ENCODE measurements around the gene VSTM4.

Gene VSTM4

DNA sequence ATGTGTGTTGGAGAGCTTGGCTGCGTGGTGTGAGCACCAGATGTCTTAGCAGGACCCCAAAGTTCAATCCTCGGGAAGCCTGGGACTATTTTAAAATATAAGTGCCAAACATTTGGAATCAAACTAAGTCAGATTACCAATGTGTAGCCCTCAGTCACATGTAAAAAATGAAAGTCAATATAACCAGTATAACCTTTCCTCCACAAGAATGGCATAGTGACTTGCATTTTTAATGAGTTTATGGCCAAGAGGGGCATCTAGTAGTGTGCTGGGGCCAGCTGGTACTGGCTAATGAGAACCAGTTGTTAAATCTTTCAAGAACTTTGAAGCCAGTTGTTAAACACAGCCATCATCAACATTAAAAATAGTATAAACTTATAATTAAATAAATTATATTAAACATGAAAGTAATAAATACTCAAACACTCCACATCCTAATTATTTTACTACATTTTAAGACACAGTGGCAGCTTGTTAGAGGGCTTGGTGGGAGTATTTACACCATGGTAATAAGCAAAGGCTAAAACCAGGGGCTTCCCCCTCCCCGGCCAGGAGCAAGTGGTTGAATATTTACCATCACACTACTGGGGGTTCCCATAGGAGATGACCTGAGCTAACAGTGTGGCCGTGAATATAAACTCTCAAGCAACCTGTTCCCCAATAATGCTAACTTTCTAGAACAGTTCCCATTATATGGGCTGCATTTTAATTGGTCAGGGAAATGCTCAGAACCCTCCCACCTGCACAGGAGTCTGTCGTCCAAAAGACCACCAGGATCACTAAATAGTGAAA is 26.4 kb upstream of the VSTM4 start:
- DNase-seq (ENCODE audit: low read depth): no peak

DNA sequence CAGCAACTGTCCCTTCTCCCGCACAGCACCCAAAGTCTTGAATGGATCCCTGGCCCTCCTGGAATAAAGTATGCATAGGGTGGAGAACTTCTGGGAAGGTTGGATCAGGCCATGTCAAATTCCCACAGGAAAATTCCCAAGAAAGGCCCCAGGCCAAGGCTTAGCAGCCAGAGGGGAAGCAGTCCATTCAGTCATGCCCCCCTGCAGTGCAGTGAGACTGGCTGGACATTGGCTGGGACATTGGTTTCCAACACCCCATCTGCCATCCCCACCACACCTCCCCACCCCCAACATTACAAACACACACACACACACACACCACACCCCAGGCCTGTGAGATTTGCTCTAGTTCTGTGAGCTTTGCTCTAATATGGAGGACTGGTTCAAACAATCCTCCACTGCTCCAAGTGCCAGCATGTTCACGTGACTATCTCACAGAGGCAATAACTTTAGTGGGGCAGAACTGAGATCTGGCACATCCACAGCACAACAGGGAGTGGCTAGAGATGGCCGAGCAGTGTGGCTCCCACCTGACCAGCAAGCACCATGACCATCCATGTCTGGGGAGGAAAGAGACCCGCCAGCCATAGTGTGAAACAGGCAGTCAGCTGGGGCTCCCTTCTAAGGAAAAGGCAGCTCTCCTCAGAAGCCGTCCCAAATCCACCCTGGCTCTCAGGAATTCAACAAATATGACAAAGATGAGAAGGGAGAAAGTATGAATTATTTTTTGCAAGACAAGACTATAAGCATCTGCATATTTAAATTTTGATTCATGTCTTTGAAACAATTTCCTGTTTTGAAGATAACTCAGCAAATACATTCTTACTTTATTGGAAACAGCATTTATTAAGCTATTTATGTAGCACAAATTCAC is 25.2 kb upstream of the VSTM4 start:
- DNase-seq (ENCODE audit: low read depth): no peak

DNA sequence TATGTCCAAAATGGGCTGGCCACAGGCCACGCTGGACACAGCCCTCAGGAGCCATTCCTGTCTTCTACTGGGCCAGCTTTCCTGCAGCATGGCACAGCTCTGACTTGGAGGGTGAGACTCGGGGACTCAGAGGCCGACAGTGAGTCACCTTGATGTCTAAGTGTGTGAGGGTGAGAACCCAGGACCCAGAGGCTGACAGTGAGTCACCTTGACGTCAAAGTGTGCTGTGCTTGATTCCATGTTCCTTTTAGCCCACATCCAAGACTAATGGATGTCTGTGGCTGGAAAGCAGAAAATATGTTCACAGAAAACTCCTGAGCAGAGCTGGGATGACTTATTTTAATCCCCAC is 24.5 kb upstream of the VSTM4 start:
- no peak for DNase-seq (ENCODE audit: low read depth)

DNA sequence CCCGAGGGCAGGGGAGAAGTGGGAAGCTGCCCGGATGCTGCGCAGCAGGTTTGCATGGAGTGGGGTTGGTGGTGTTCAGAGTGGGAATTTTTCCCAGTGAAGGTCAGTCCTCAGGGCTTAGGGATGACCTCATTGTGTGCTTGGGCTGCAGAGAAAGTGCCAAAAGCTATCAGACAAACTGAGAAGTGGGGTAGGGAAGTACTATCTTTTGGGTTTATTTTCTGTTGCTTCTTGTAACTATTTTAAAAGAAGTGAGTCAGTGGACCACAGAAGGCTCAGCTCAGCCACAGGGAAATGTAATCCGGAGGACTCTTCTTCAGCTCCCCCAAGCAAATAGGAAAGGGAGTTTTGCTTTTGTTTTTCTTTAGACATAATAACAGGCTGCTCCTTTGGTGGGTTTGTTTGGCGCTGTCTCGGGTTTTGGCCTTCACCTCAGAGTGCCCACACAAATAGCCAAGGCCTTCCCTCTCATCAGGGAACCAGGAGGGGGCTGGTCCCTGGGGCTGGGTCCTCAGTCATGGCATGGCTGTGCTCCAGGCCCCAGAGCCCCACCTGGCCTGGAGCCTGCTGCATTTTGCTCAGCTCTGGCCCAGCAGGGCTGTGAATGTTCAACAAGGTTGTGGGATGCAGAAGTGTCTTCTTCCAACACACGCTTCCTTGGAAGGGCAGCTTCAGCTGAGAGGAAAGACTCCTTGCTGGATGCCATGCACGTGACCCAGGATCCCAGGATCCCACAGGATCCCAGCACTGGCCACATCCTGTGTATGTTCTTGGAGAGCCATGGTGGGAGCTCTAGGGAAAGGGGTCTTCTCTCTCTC is 23.9 kb upstream of the VSTM4 start:
- DNase-seq (ENCODE audit: low read depth): no peak

DNA sequence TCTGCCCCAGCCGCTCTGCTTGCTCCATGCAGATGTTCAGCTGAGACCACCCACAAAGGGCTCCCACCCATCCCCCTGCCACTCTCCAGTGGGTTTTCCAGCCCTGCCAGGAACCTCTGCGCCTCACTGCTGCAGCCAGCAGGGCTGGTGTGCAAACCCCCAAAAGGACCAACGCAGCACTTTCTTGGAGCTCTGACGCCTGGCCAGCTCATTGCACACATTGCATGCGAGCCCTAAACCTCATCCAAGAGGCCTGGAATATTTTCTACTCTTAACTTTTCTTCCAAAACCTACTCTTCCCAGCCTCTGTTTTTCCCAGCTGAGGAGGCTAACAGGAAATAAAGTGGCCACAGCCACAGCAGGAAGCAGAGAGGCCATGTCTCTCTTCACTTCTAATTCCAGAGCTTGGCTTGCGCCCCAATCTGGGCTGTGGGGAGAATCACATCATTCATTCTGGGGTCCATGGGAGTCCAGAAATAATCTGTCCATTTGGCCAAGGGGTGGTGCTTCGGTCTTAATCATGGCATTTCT is 23.1 kb upstream of the VSTM4 start:
- no peak for DNase-seq (ENCODE audit: low read depth)

DNA sequence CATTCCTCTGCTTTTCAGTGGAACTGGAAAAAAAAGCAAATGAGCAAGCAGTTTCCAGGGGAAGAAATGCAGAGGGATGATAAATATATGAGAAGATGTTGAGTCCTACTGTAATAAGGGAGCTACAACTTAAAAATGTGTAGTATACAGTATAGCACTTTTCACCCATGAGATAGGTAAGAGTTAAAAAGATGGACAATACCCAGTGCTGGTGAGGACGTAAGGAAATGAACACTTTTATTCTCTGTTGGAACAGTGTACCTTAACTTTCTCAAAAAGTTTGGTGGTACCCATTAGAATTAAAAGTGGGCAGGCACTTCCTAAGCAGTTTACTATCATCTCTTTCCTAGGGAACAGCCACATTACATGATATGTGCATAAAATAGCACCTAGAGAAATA is 21.2 kb upstream of the VSTM4 start:
- no peak for DNase-seq (ENCODE audit: low read depth)

DNA sequence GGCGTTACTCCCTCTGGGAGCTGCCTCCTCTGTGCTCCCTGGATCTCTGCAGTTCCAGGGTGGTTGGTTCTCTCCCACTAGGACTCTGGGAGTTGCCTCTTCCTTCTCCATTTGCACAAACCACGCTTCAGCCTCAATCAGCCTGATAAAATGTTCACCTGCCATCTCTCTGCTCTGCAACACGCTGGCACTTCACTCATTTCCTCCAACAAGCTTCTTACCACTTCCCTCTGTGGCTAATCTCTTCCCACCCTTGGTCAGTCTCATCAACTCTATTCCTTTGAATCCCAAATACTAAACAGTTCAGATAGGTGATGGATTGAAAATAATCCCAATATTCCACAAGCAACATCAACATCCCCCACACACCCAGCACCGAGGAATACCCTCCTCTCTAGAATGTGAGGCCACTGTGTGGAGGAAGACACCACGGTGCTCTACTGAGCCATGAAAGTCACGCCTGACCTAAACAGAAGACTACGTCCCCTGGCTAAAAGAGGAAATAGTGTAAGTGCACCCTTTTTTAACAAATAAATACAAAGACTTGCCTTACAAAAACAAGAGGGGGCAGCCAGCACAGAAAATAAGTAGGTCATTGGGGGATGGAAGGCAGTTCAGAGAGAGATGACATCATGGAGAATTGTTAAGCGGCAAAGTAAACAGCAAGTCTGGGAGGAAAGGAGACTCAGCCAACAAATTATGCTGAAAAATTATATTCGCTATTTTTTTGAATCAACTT is 20.4 kb upstream of the VSTM4 start:
- no peak for DNase-seq (ENCODE audit: low read depth)

DNA sequence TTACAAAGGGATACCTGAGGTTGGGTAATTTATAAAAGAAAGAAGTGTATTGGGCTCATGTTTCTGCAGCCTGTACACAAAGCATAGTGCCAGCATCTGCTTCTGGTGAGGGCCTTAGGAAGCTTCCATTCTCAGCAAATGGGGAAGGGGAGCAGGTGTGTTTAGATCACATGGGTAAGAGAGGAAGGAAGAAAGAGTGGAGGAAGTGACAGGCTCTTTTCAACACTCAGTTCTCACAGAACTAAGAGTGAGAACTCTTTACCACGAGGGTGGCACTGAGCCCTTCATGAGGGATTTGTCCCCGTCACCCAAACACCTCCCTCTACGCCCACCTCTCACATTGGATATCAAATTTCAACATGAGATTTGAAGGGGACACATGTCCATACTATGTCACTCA is 19.0 kb upstream of the VSTM4 start:
- DNase-seq (ENCODE audit: low read depth): no peak

DNA sequence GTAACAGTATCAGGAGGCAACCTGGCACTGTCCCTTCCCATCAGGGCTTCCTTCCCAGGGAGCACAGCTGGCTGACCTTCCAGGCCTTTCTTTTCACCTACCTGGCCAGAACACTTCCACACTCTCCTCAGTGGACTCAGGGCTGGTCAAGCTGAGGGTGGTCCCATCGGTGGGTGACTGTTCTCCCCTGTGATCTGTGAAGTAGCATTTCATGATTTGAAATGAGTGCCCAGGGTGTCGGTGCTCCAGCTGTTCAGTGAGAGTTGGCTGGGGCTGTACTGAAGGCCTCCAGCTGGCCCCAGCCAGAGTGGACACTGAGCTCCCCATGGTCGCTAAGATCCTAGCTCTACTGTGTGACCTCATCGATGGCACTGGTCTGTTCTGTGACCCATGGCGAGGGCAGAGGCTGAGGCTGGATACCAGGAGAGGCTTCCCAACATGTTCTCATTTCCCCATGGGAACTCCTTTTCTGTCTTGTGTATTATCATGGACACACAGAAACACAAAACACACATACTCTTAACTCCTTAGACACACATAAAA is 18.5 kb upstream of the VSTM4 start, which contains the start of gene FAM170B:
TSS of gene FAM170B (minus strand) at position 316 of the 543 bp plus-strand sequence. CDS start at position 213, 103 bp downstream.
- no peak for DNase-seq (ENCODE audit: low read depth)

DNA sequence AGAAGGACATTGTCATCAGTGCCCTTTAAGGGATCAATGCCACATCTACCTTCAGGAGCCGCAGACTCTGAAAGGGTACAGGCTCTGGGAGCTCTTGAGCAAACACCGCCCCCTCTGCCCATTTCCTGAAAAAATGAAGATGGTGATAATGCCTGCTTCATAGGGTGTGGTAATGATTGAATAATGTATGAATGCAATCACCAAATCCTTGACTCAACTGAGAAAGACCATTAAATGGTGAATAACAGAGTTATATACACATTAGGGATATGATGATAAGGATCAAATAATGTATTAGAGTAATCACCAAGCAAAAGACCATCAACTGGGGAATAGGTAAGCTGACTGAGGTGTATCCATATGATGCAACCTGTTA is 17.0 kb upstream of the VSTM4 start:
- DNase-seq (ENCODE audit: low read depth): no peak

DNA sequence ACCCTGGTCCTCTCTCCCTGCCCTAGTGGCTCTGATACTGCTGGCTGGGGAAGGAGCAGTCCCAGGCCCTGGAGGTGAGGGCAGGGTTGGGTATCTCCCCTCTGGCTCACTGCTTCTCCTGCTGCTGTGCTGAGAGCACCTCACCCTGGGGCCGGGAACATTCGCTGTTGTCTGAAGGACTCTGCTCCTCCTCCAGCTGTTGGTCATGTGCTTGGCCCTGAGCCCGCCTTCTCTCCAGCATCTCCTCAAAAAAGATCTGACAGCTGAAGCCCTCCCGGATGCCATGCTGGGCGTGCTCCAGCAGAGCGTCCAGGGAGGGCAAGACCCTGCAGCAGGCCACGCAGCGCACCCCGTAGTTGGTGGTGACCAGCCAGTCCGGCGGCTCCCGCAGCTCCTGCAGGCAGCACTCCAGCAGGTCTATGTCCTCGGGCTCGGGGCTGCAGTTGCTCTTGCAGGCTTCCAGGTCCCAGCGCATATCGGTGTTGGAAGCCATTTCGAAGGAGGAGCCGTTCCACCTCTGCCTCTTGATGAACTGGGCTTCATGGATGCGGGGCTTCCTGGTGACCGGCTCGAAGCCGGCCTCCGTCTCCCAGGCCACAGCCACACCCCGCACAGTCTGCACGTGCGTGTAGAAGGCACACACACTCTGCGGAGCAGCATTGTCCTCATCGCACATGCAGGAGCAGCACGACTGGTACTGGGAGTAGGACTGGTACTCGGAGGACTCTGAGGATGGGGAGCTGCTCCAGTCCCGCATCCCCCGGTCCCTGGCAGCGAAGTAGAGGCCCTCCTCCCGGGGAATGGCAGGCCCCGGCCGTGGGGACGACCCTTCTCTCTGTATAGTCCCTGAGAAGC is 16.4 kb upstream of the VSTM4 start:
- no peak for DNase-seq (ENCODE audit: low read depth)

DNA sequence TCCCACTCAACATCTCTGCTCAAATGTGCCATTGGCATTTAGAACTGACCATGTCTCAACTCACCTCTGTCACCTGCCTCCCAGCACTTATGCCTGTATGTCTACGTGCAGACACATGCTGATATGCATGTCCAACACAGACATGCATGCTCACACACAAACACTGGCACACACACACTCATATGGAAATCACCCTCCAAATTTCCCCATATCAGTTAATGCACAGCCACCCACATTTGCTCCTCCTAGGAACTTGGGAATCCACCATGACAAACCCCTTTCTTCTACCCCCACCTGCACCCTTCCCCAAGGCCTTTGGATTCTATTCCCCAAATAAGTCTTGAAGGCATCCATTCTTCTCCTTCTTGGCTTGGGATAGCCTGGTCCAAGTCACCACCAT is 14.1 kb upstream of the VSTM4 start:
- no peak for DNase-seq (ENCODE audit: low read depth)

DNA sequence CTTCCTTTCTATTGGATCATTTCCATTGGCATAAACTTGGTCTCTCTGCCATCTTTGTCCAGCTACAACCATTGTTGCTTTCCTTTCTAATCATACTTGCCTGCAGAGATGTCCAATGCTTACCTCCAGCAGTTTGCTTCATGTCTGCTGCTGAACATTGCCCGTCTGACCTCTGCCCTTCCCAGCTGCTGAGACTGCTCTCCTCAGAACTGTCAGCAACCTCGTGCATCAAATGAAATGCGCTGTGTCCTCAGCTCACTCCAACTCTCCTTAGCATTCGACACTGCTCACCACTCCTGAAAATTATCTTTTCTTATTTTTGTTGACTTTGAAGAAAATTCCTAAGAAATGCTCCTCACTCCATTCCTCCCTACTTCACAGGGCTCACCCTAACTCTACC is 13.5 kb upstream of the VSTM4 start:
- no peak for DNase-seq (ENCODE audit: low read depth)

DNA sequence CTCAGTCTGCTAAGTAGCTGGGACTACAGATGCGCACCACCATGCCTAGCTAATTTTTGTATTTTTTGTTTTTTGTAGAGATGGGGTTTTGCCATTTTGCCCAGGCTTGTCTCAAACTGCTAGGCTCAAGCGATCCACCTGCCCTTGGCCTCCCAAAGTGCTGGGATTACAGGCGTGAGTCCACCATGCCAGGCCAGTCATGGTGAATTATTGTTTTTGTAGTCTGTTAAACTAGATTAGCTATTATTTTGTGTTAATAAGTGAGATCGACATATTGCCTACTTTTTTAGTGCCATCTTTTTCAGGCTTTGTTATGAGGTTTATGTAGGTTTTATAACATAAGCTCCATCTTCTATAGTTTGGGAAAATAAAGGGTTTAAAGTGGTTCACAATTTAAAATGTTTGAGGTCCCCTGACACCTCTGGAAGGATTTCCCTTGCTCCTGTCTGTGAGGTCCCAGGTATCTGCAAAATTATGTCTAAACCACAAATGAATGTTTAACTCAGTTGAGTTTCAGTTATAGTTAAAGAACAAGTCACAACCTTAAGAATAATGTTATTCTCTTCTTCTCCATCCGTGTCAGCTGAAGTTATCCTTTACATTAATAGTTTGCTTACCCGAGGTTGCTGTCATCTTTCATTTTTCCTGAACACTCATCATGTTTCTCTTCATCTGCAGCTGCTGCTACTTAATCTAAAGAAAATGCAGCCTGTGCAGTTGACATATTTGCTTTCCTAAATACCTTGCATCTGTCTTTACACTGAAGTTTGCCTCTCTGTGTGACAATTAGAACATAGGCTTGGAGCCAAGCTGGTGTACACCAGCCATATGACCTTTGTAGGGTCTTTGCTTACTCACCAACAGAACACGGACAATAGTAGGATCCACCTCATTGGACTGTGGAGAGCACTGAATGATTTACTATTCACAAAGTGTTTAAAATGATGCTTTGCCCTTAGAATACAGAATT is 8.9 kb upstream of the VSTM4 start:
- no peak for DNase-seq (ENCODE audit: low read depth)

DNA sequence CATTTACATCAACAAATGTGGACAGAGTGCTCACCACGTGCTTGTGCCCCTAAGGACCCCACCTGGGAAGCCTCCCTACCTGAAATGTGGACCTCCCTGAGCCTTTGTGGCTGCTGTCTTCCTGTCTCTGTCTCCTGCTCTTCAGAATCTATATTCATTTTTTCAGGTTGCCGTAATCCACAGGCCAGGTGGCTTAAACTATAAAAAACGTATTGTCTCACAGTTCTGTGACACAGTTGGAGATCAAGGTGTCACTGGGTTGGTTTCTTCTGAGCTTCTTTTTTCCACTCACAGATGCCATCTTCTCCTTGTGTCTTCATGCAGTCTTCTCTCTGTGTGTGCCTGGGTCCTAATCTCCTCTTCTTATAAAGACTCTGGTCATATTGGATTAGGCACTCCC is 5.6 kb upstream of the VSTM4 start:
- DNase-seq (ENCODE audit: low read depth): no peak

DNA sequence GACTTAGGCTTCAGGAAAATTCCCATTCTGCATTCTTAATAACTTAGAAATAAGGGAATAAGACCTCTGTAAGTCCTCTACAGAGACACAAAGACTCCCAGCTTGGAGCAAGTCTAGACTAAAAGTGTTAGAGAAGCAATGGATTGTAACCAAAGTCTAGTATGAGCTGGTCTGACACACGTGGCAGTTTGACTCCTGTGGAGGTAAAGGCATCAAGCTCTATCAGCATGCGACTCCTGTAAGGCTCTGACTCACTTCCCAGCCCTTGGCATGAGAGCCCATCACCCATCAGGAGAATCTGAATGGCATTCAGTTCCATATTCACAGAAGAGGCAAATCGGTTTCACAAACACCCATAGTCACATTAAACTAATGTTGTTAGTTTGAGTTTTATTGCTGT is 4.4 kb upstream of the VSTM4 start:
- no peak for DNase-seq (ENCODE audit: low read depth)

DNA sequence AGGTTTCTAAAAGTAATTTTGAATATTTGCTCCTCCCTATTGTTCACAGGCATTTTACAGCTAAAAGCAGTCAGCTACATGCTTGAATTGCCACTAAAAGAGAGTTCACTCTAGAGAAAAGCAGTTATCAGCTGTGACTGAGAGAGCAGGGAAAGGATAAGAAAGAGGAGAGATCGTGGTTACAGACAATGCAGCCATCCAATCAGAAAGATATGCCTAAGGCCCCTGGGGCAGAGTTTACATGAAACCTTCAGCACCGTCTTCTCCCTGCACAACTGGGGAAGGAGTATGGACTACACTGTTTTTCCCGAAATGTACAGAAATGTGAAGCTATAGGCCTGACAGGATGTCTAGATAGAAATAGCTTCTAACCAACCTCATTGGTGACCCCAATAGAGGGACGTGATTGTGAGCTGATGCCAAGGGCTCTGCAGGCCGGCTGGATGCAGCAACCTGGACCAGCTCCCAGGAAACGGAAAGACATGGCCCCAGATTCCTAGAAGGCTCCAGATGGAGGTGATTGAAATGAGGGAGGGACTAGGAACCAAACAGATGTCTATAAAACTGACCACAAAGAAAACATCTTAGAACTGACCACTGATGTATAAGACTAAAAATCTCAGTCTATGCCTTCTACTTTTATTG is 3.2 kb upstream of the VSTM4 start:
- DNase-seq (ENCODE audit: low read depth): no peak

DNA sequence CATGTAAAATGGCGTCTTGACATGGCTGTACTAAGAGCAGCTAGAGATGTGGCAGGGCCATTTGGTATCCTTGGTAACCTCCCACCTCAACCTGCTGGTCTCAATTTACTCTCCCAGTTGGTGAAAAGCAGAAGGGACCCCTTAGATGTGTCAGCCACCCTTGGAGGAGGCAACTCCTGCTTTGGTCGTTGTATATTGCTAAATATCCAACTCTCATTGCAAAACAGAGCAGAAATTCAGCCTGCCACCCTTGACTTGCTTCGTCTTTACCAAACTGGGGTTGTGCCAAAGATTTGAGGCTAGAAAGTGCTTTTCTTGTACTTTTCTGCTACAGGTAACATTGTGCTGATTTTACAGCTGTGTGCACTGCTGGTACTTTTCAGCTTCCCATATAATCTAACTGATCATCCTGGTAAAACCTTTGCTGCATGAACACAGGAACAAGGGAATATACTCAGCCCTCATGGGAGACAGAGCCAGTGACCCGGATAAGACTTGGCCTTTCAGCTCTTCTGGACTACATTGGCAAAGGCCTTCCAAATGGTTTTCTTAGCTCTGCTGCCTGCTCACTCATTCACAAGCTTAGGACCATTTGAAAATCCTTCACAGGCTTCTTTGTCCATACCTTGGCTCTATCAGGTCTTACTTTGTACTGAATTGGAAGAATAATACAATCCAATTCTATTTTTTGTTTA is 2.2 kb upstream of the VSTM4 start:
- no peak for DNase-seq (ENCODE audit: low read depth)

Data from stimulated activated CD8-positive, alpha-beta memory T cell treated with anti-CD3 and anti-CD28 coated beads, Interleukin-15, amount 100 ng/mL, for 24 hours (primary cell).